HEK293T (cell line): ENCODE results near the gene CHCHD5.

Experiments
- ARNT ChIP-seq: fragments of 450-650 bp; IDR thresholded peaks from 2 replicates; pipeline ENCODE4 v1.6.1; 2017; ENCODE audit warnings: mild to moderate bottlenecking
- BHLHE40 ChIP-seq: fragments of 450-650 bp; IDR thresholded peaks from 2 replicates; pipeline ENCODE4 v1.6.1; 2016; ENCODE audit warnings: mild to moderate bottlenecking, moderate library complexity, borderline replicate concordance
- ELF4 ChIP-seq: fragments of 450-650 bp; IDR thresholded peaks from 2 replicates; pipeline ENCODE4 v1.6.1; 2017; ENCODE audit warnings: antibody characterized with exemption
- FOXA1 ChIP-seq: fragments of 450-650 bp; IDR thresholded peaks from 2 replicates; pipeline ENCODE4 v1.6.1; 2016; ENCODE audit warnings: mild to moderate bottlenecking
- FOXK2 ChIP-seq: fragments of 450-650 bp; IDR thresholded peaks from 2 replicates; pipeline ENCODE4 v1.6.1; 2016; ENCODE audit warnings: mild to moderate bottlenecking
- FOXM1 ChIP-seq: fragments of 450-650 bp; IDR thresholded peaks from 2 replicates; pipeline ENCODE4 v1.6.1; 2017; ENCODE audit warnings: mild to moderate bottlenecking, borderline replicate concordance
- NFRKB ChIP-seq: fragments of 450-650 bp; IDR thresholded peaks from 2 replicates; pipeline ENCODE4 v1.6.1; 2016; ENCODE audit warnings: mild to moderate bottlenecking, moderate library complexity
- SP1 ChIP-seq: fragments of 450-650 bp; IDR thresholded peaks from 2 replicates; pipeline ENCODE4 v1.6.1; 2017
- SUZ12 ChIP-seq: fragments of 450-650 bp; IDR thresholded peaks from 2 replicates; pipeline ENCODE4 v1.6.1; 2016; ENCODE audit warnings: mild to moderate bottlenecking

DNA sequence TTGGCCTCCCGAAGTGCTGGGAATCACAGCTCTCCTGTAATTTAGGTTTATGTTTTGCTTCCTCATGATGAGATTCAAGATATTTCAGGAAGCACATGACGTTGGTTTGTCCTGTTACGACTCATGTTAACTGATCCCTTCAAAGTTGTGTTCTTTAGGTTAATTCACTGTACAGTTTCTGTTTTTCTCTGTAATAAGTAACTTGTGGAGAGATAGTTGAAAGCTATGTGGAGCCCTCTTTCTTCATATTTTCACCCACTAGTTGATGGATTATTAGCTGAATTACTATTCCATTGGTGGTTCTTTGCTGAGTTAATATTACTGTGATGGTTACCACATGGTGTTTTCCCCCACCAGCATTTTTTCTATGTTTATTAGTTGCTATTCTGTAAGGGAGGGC, 18.3 kb upstream of the CHCHD5 start:
- TF ChIP-seq ARNT (no peak), NFRKB (no peak), ELF4 (no peak), FOXM1 (no peak), SP1 (no peak), SUZ12 (no peak), FOXA1 (no peak), FOXK2 (no peak), BHLHE40 (no peak)
